HepG2 (cell line): ENCODE data around the gene CCDC57. TPM values are rescaled to one million over a fixed set of nuclear protein-coding genes. Genes with fewer than 3 reads are reported as not detected.

Experiments
- ARNT ChIP-seq: fragments of 450-650 bp; IDR thresholded peaks from 2 replicates; pipeline ENCODE4 v1.6.1; 2017
- BORCS8-MEF2B ChIP-seq: sonication (generic); formaldehyde crosslinking; IDR thresholded peaks from 2 replicates; pipeline ENCODE4 v1.8.0; 2022; ENCODE audit warnings: mild to moderate bottlenecking, missing genetic modification reagents
- HDAC2 ChIP-seq: sonication (generic); formaldehyde crosslinking; IDR thresholded peaks from 2 replicates; pipeline ENCODE4 v1.4.0; 2020; ENCODE audit warnings: missing genetic modification reagents
- HMG20A ChIP-seq: IDR thresholded peaks from 2 replicates; pipeline ENCODE4 v1.6.1; 2016; ENCODE audit warnings: borderline replicate concordance
- IRF2 ChIP-seq: IDR thresholded peaks from 2 replicates; pipeline ENCODE4 v1.6.1; 2018; ENCODE audit warnings: missing genetic modification reagents, missing compliant biosample characterization
- polyA plus RNA-seq, 8 experiments: library from polyadenylated mRNA; depleted of rRNA in 3 of 8; stranded (reverse) in 7 of 8; unstranded in 1 of 8; fragments of >200 nt; fragmentation: Illumina TruSeq in 4 of 8; extraction: Trizol in 4 of 8; gene quantifications; 2 replicates each; pipeline versions ENCODE4 v1.2.1 to v1.2.3, GENCODE V29; 2011 to 2016; ENCODE audit warnings: low read depth in 4 of 8, missing spikeins in 1 of 8, mixed read lengths in 1 of 8; ENCODE audit not compliant: insufficient read depth in 1 of 8
- total RNA-seq, 5 experiments: library from RNA; depleted of rRNA; stranded (reverse); fragments of >200 nt; fragmentation: Illumina TruSeq; extraction: Trizol; gene quantifications; 2 replicates each; pipeline ENCODE4 v1.2.3, GENCODE V29; 2016; ENCODE audit warnings: low read depth in 1 of 5
- TF ChIP-seq, protein P1 (sequence below), 2 experiments: fragments of 450-650 bp in 1 of 2; sonication (generic) in 1 of 2; formaldehyde crosslinking in 1 of 2; IDR thresholded peaks; 2 replicates each; pipeline versions ENCODE4 v1.6.1 to v1.8.0; 2016 to 2022; ENCODE audit warnings: antibody characterized with exemption in 1 of 2, mild to moderate bottlenecking in 1 of 2, missing genetic modification reagents in 1 of 2
- TF ChIP-seq, protein P2 (sequence below): sonication (generic); formaldehyde crosslinking; IDR thresholded peaks from 2 replicates; pipeline ENCODE4 v1.5.0; 2020; ENCODE audit warnings: mild to moderate bottlenecking, missing genetic modification reagents, moderate library complexity
- TF ChIP-seq, protein P3 (sequence below): sonication (generic); formaldehyde crosslinking; IDR thresholded peaks from 2 replicates; pipeline ENCODE4 v1.5.0; 2020; ENCODE audit warnings: mild to moderate bottlenecking, low read depth, missing genetic modification reagents, borderline replicate concordance
- TF ChIP-seq, protein P4 (sequence below): IDR thresholded peaks from 2 replicates; pipeline ENCODE4 v1.6.1; 2012; ENCODE audit warnings: low read length, improper control_type of control experiment
- TF ChIP-seq, protein P5 (sequence below), 2 experiments: sonication (generic) in 1 of 2; formaldehyde crosslinking in 1 of 2; IDR thresholded peaks; 2 replicates each; pipeline versions ENCODE4 v1.5.1 to v1.6.1; 2011 to 2020; ENCODE audit warnings: borderline replicate concordance in 1 of 2, low read depth in 1 of 2, low read length in 1 of 2, mild to moderate bottlenecking in 1 of 2, missing genetic modification reagents in 1 of 2, moderate library complexity in 1 of 2

Gene CCDC57
- total and polyA plus RNA-seq, 2 of the 13 experiments (the other 11 are each of a cell fraction or from before 2014, with no cell fraction given): 59.3 to 59.9 TPM

DNA sequence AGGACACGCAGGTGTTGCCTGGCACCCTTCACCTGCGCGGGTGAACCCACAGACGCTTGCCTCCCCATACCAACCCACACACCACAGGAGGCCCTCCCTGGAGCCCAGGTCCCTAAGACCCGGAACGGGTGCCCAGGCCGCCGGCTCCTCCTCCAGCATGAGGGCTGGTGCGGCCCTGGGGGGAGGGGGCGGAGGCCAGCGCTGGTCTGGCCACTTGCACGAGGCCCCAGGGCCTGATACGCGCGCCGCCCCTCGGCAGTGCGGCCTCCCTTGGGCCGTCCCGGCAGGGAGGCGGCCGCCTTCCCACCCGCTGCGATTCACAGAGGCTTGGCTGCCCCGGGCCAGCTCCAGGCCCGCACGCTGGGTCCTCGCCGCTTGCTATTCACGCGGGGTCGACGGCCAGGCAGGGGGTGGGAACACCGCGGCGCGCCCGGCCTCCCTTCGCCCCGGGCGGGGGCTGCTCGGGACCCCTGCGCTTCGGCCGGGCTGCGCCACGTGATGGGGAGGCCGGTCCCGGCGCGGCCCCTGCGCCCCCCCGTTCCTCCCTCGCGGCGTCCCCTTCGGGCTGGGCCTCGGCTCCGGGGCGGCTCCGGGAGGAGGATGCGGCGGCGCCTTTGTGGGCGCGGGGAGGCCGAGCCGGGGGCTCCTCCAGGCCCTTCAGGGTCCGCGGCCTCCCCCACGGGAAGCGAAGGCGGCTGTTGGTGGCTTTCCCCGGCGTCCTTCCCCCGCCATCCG lies 115.3 kb downstream of the CCDC57 start (continued):
- TF ChIP-seq, protein P1, sequence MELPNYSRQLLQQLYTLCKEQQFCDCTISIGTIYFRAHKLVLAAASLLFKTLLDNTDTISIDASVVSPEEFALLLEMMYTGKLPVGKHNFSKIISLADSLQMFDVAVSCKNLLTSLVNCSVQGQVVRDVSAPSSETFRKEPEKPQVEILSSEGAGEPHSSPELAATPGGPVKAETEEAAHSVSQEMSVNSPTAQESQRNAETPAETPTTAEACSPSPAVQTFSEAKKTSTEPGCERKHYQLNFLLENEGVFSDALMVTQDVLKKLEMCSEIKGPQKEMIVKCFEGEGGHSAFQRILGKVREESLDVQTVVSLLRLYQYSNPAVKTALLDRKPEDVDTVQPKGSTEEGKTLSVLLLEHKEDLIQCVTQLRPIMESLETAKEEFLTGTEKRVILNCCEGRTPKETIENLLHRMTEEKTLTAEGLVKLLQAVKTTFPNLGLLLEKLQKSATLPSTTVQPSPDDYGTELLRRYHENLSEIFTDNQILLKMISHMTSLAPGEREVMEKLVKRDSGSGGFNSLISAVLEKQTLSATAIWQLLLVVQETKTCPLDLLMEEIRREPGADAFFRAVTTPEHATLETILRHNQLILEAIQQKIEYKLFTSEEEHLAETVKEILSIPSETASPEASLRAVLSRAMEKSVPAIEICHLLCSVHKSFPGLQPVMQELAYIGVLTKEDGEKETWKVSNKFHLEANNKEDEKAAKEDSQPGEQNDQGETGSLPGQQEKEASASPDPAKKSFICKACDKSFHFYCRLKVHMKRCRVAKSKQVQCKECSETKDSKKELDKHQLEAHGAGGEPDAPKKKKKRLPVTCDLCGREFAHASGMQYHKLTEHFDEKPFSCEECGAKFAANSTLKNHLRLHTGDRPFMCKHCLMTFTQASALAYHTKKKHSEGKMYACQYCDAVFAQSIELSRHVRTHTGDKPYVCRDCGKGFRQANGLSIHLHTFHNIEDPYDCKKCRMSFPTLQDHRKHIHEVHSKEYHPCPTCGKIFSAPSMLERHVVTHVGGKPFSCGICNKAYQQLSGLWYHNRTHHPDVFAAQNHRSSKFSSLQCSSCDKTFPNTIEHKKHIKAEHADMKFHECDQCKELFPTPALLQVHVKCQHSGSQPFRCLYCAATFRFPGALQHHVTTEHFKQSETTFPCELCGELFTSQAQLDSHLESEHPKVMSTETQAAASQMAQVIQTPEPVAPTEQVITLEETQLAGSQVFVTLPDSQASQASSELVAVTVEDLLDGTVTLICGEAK (IDR thresholded peaks at IDR 0.05): no peak
- TF ChIP-seq, protein P1 (CRISPR knock-in tag; IDR thresholded peaks at IDR 0.05): no peak
- TF ChIP-seq BORCS8-MEF2B: no peak
- TF ChIP-seq IRF2 (CRISPR knock-in tag): no peak
- no peak for TF ChIP-seq HMG20A (CRISPR knock-in tag)
- TF ChIP-seq, protein P2, sequence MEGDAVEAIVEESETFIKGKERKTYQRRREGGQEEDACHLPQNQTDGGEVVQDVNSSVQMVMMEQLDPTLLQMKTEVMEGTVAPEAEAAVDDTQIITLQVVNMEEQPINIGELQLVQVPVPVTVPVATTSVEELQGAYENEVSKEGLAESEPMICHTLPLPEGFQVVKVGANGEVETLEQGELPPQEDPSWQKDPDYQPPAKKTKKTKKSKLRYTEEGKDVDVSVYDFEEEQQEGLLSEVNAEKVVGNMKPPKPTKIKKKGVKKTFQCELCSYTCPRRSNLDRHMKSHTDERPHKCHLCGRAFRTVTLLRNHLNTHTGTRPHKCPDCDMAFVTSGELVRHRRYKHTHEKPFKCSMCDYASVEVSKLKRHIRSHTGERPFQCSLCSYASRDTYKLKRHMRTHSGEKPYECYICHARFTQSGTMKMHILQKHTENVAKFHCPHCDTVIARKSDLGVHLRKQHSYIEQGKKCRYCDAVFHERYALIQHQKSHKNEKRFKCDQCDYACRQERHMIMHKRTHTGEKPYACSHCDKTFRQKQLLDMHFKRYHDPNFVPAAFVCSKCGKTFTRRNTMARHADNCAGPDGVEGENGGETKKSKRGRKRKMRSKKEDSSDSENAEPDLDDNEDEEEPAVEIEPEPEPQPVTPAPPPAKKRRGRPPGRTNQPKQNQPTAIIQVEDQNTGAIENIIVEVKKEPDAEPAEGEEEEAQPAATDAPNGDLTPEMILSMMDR (CRISPR knock-in tag): peak; percentile 15; the same call in 1 of the 2 replicates
- TF ChIP-seq, protein P3, sequence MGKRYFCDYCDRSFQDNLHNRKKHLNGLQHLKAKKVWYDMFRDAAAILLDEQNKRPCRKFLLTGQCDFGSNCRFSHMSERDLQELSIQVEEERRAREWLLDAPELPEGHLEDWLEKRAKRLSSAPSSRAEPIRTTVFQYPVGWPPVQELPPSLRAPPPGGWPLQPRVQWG (CRISPR knock-in tag): no peak
- TF ChIP-seq, protein P4, sequence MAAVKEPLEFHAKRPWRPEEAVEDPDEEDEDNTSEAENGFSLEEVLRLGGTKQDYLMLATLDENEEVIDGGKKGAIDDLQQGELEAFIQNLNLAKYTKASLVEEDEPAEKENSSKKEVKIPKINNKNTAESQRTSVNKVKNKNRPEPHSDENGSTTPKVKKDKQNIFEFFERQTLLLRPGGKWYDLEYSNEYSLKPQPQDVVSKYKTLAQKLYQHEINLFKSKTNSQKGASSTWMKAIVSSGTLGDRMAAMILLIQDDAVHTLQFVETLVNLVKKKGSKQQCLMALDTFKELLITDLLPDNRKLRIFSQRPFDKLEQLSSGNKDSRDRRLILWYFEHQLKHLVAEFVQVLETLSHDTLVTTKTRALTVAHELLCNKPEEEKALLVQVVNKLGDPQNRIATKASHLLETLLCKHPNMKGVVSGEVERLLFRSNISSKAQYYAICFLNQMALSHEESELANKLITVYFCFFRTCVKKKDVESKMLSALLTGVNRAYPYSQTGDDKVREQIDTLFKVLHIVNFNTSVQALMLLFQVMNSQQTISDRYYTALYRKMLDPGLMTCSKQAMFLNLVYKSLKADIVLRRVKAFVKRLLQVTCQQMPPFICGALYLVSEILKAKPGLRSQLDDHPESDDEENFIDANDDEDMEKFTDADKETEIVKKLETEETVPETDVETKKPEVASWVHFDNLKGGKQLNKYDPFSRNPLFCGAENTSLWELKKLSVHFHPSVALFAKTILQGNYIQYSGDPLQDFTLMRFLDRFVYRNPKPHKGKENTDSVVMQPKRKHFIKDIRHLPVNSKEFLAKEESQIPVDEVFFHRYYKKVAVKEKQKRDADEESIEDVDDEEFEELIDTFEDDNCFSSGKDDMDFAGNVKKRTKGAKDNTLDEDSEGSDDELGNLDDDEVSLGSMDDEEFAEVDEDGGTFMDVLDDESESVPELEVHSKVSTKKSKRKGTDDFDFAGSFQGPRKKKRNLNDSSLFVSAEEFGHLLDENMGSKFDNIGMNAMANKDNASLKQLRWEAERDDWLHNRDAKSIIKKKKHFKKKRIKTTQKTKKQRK: no peak
- no peak for TF ChIP-seq ARNT
- TF ChIP-seq, protein P5, sequence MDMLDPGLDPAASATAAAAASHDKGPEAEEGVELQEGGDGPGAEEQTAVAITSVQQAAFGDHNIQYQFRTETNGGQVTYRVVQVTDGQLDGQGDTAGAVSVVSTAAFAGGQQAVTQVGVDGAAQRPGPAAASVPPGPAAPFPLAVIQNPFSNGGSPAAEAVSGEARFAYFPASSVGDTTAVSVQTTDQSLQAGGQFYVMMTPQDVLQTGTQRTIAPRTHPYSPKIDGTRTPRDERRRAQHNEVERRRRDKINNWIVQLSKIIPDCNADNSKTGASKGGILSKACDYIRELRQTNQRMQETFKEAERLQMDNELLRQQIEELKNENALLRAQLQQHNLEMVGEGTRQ (IDR thresholded peaks at IDR 0.05; ENCODE audit: low read depth, low read length): no peak
- TF ChIP-seq, protein P5 (CRISPR knock-in tag; IDR thresholded peaks at IDR 0.05; ENCODE audit: borderline replicate concordance): no peak; the same call in 1 of the 2 replicates
- peak; percentile 11; the same call in 1 of the 2 replicates for TF ChIP-seq HDAC2 (CRISPR knock-in tag)
